Type B pancreatic cell (in vitro differentiated cells): ENCODE measurements around the gene GSX2. TPM values are rescaled to one million over a fixed set of nuclear protein-coding genes. Genes with fewer than 3 reads are reported as not detected.

ENCODE experiments used
- DNase-seq: peaks from one replicate; pipeline ENCODE4 v3.0.0; 2021; ENCODE audit warnings: mixed read lengths; ENCODE audit not compliant: unreplicated experiment; ENCODE audit errors: extremely low spot score
- H3K27ac Mint-ChIP-seq: 2 replicates; pipeline ENCODE4 v1.8.0; 2021; ENCODE audit warnings: mild to moderate bottlenecking, mixed read lengths
- H3K27me3 Mint-ChIP-seq: 2 replicates; pipeline ENCODE4 v1.8.0; 2021; ENCODE audit warnings: mixed read lengths
- H3K36me3 Mint-ChIP-seq: 2 replicates; pipeline ENCODE4 v1.8.0; 2021; ENCODE audit warnings: mixed read lengths
- H3K4me1 Mint-ChIP-seq: one replicate; pipeline ENCODE4 v1.8.0; 2021; ENCODE audit warnings: mixed read lengths; ENCODE audit not compliant: unreplicated experiment
- H3K4me3 Mint-ChIP-seq: 2 replicates; pipeline ENCODE4 v1.8.0; 2021; ENCODE audit warnings: mild to moderate bottlenecking, mixed read lengths
- H3K9me3 Mint-ChIP-seq: 2 replicates; pipeline ENCODE4 v1.8.0; 2021; ENCODE audit warnings: mixed read lengths
- CTCF ChIP-seq: fragments of 200-600 bp; sonication (generic); conservative IDR thresholded peaks from 2 replicates; pipeline ENCODE4 v1.5.0; 2021; ENCODE audit warnings: antibody characterized with exemption, mild to moderate bottlenecking
- total RNA-seq: library from RNA; stranded (reverse); gene quantifications from 2 replicates; pipeline ENCODE4 v1.2.1, GENCODE V29; 2021; ENCODE audit warnings: low replicate concordance

Gene GSX2
- total RNA-seq, 1 donor from 2014 or later = 5.6 TPM

- peak overlapping the region; percentile 93 for H3K27ac Mint-ChIP-seq
- no peaks in the 10 kb centered on the region for H3K27me3 Mint-ChIP-seq
- DNase-seq = peak; percentile 70
- peak overlapping the region; percentile 95 for H3K4me3 Mint-ChIP-seq
- no peaks in the 10 kb centered on the region for H3K9me3 Mint-ChIP-seq
- no peaks in the 10 kb centered on the region for H3K36me3 Mint-ChIP-seq
- H3K4me1 Mint-ChIP-seq = peaks cover 29% of the 10 kb centered on the region
- TF ChIP-seq CTCF = no peak
Observed at GRCh38 chr4:54063737-54064316, 36.1 kb upstream of the GSX2 start.

DNA sequence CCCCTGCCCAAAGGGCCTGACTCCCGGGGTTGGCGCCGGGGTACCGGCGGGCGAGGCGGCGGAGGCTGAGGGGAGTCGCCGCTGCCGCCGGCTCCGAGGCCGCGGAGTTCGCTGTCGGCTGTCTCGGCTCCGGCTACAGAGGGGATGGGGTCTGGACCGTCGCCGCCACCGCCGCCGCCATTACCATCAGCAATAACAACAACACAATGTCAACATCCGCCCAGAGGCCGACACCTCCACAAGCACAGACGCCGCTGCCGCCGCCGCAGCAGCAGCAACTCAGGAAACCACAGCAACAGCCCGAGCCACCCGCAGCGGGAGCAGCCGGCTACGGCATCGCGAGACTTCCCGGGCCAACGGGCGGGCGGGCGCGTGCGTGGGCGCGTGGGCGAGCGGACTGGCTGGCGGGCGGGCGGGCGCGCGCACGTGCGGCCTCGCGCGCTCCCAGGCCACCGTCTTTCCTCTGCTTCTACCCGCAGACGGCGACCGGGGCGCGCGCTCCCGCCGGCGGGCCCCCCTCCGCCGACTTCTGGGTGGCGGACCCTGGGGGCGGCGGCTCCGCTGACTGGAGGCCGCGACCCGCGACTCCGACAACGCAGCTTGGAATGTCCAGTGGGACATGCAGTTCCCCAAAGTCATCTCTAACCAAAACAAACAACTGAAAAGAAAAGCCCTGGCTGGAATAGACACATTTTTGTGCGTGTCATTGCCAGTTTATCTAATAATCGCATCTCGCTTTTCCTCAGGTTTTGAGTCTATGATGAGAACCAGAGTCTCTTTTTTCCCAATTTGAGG is 35.4 kb upstream of the GSX2 start, which contains the start of gene CHIC2:
Gene CHIC2, minus strand, starts transcription at position 289 of the 795 bp plus-strand sequence. CDS start 305 bp downstream, outside the sequence.
- TF ChIP-seq CTCF = no peak
- Mint-ChIP-seq H3K27me3 (no peaks in the 10 kb centered on the region), H3K27ac (peak within 1 kb of the TSS; percentile 93), H3K4me3 (peak within 1 kb of the TSS; percentile 95), H3K4me1 (peaks cover 29% of the 10 kb centered on the region), H3K36me3 (no peaks in the 10 kb centered on the region), H3K9me3 (no peaks in the 10 kb centered on the region)
- DNase-seq = peak; percentile 97

- no peaks in the 10 kb centered on the region for H3K36me3 Mint-ChIP-seq
- H3K27ac Mint-ChIP-seq = peak overlapping the region; percentile 93
- DNase-seq = no peak
- H3K9me3 Mint-ChIP-seq = no peaks in the 10 kb centered on the region
- peak overlapping the region; percentile 95 for H3K4me3 Mint-ChIP-seq
- no peak for TF ChIP-seq CTCF
- H3K27me3 Mint-ChIP-seq = no peaks in the 10 kb centered on the region
- H3K4me1 Mint-ChIP-seq = peaks cover 21% of the 10 kb centered on the region
Observed at GRCh38 chr4:54065282-54066087, 34.5 kb upstream of the GSX2 start.

- Mint-ChIP-seq H3K27me3 (no peaks in the 10 kb centered on the region), H3K27ac (peak overlapping the region; percentile 93), H3K36me3 (no peaks in the 10 kb centered on the region), H3K4me3 (peak overlapping the region; percentile 95), H3K9me3 (no peaks in the 10 kb centered on the region), H3K4me1 (peaks cover 21% of the 10 kb centered on the region)
- no peak for TF ChIP-seq CTCF
- DNase-seq = no peak
Observed at GRCh38 chr4:54066088-54066415, 33.9 kb upstream of the GSX2 start.

GRCh38 chr4:54066718-54067129 is 33.2 kb upstream of the GSX2 start:
- TF ChIP-seq CTCF = no peak
- Mint-ChIP-seq H3K4me3 (peak overlapping the region; percentile 9), H3K27me3 (no peaks in the 10 kb centered on the region), H3K27ac (peak overlapping the region; percentile 31), H3K36me3 (no peaks in the 10 kb centered on the region), H3K4me1 (peaks cover 18% of the 10 kb centered on the region), H3K9me3 (no peaks in the 10 kb centered on the region)
- DNase-seq = no peak
